SK-N-SH (cell line): ENCODE results near the gene LGR6. TPM values are rescaled to one million over a fixed set of nuclear protein-coding genes. Genes with fewer than 3 reads are reported as not detected.

ENCODE experiments used
- CTCF ChIA-PET: fragments of 300-600, 350-600 bp; formaldehyde crosslinking; extraction: SDS; loops from one replicate; lab custom pipeline; 2021; lab: Yijun Ruan, JAX
- POLR2A ChIA-PET: fragments of 350-600 bp; sonication (Branson Sonifier 250); formaldehyde crosslinking; extraction: SDS; loops from one replicate; lab custom pipeline; 2020; ENCODE audit warnings: antibody characterized with exemption, inconsistent platforms; lab: Yijun Ruan, JAX
- DNase-seq: peaks from one replicate; pipeline ENCODE4 v3.0.0; 2012
- H2AFZ ChIP-seq: fragments of 200-600 bp; sonication (generic); 2 replicates; pipeline ENCODE4 v1.8.1; 2016; ENCODE audit warnings: antibody characterized with exemption, mild to moderate bottlenecking, low read depth
- H3F3A ChIP-seq: fragments of 200-600 bp; sonication (generic); replicated peaks from 2 replicates; pipeline ENCODE3; 2016; ENCODE audit warnings: antibody characterized with exemption, mild to moderate bottlenecking; ENCODE audit not compliant: insufficient read depth
- H3K27ac ChIP-seq, 2 experiments: fragments of 200-500 bp in 1 of 2; fragments of 200-600 bp in 1 of 2; sonication (Bioruptor generic) in 1 of 2; sonication (generic), shearing (Covaris generic) in 1 of 2; 2 replicates each; pipeline versions ENCODE4 v1.5.1 to v1.6.1; 2014 to 2016; ENCODE audit warnings: low read depth in 2 of 2, inconsistent platforms in 1 of 2, low read length in 1 of 2, mild to moderate bottlenecking in 1 of 2, mixed read lengths in 1 of 2
- H3K27me3 ChIP-seq: fragments of 200-600 bp; sonication (generic), shearing (Covaris generic); 2 replicates; pipeline ENCODE4 v1.6.1; 2016; ENCODE audit warnings: mixed run types; ENCODE audit not compliant: insufficient read depth
- H3K36me3 ChIP-seq, 2 experiments: fragments of 200-500 bp in 1 of 2; fragments of 200-600 bp in 1 of 2; sonication (Bioruptor generic) in 1 of 2; sonication (generic) in 1 of 2; replicated peaks in 1 of 2; 2 replicates each; pipeline versions ENCODE3 to v1.5.1; 2014 to 2016; ENCODE audit warnings: low read length in 1 of 2, mild to moderate bottlenecking in 1 of 2; ENCODE audit not compliant: insufficient read depth in 2 of 2, control insufficient read depth in 1 of 2
- H3K4me1 ChIP-seq, 2 experiments: fragments of 200-500 bp in 1 of 2; fragments of 200-600 bp in 1 of 2; sonication (Bioruptor generic) in 1 of 2; sonication (generic), shearing (Covaris generic) in 1 of 2; 2 replicates each; pipeline versions ENCODE4 v1.5.1 to v1.6.1; 2014 to 2016; ENCODE audit warnings: low read depth in 1 of 2, low read length in 1 of 2, mixed run types in 1 of 2; ENCODE audit not compliant: insufficient read depth in 2 of 2, control insufficient read depth in 1 of 2
- H3K4me2 ChIP-seq: fragments of 200-600 bp; sonication (generic), shearing (Covaris generic); 2 replicates; pipeline ENCODE4 v1.6.1; 2017; ENCODE audit warnings: mixed run types
- H3K4me3 ChIP-seq, 2 experiments: fragments of 200-500 bp in 1 of 2; fragments of 200-600 bp in 1 of 2; sonication (Bioruptor generic) in 1 of 2; sonication (generic), shearing (Covaris generic) in 1 of 2; 2 replicates each; pipeline versions ENCODE4 v1.5.1 to v1.8.1; 2014 to 2016; ENCODE audit warnings: low read depth in 2 of 2, inconsistent platforms in 1 of 2, low read length in 1 of 2, mild to moderate bottlenecking in 1 of 2, mixed read lengths in 1 of 2, moderate library complexity in 1 of 2
- H3K79me2 ChIP-seq: fragments of 200-600 bp; sonication (generic); 2 replicates; pipeline ENCODE4 v1.8.1; 2017; ENCODE audit warnings: mild to moderate bottlenecking; ENCODE audit not compliant: insufficient read depth
- H3K9ac ChIP-seq: fragments of 200-600 bp; sonication (generic); 2 replicates; pipeline ENCODE4 v1.6.1; 2017; ENCODE audit warnings: mixed run types
- H3K9me2 ChIP-seq: fragments of 200-600 bp; sonication (generic); 2 replicates; pipeline ENCODE4 v1.6.1; 2017; ENCODE audit warnings: mixed run types
- H3K9me3 ChIP-seq: fragments of 200-600 bp; sonication (generic); 2 replicates; pipeline ENCODE4 v1.6.1; 2017; ENCODE audit warnings: mixed run types, mild to moderate bottlenecking, moderate library complexity
- H4K20me1 ChIP-seq: fragments of 200-600 bp; sonication (generic); 2 replicates; pipeline ENCODE4 v1.6.1; 2017; ENCODE audit warnings: mild to moderate bottlenecking, mixed run types; ENCODE audit not compliant: insufficient read depth
- CHD2 ChIP-seq: fragments of 150-350 bp; IDR thresholded peaks from 2 replicates; pipeline ENCODE4 v1.6.1; 2018; ENCODE audit warnings: low read length; ENCODE audit not compliant: partially characterized antibody
- CTCF ChIP-seq: fragments of 200-600 bp; sonication (generic); IDR thresholded peaks from 2 replicates; pipeline ENCODE4 v1.6.1; 2017; ENCODE audit warnings: antibody characterized with exemption, mild to moderate bottlenecking, moderate library complexity
- ELF1 ChIP-seq: IDR thresholded peaks from 2 replicates; pipeline ENCODE4 v1.4.0; 2012
- GATA2 ChIP-seq: sonication (generic); formaldehyde crosslinking; IDR thresholded peaks from 2 replicates; pipeline ENCODE4 v1.5.0; 2020; ENCODE audit warnings: mild to moderate bottlenecking, missing genetic modification reagents
- IRF3 ChIP-seq: fragments of 150-350 bp; IDR thresholded peaks from 2 replicates; pipeline ENCODE4 v1.6.1; 2016; ENCODE audit warnings: mild to moderate bottlenecking, low read depth, low read length
- JUND ChIP-seq: IDR thresholded peaks from 2 replicates; pipeline ENCODE4 v1.4.0; 2012
- MEF2A ChIP-seq: IDR thresholded peaks from 2 replicates; pipeline ENCODE4 v1.4.0; 2012; ENCODE audit warnings: low read depth, borderline replicate concordance
- MXI1 ChIP-seq: IDR thresholded peaks from 2 replicates; pipeline ENCODE4 v1.6.1; 2012; ENCODE audit warnings: mild to moderate bottlenecking, low read depth, low read length, improper control_type of control experiment
- NFIC ChIP-seq: IDR thresholded peaks from 2 replicates; pipeline ENCODE4 v1.4.0; 2012; ENCODE audit warnings: borderline replicate concordance
- PBX3 ChIP-seq: IDR thresholded peaks from 2 replicates; pipeline ENCODE4; 2012
- RAD21 ChIP-seq: IDR thresholded peaks from 2 replicates; pipeline ENCODE4 v1.6.1; 2012; ENCODE audit warnings: mild to moderate bottlenecking, low read length
- SIN3A ChIP-seq: IDR thresholded peaks from 2 replicates; pipeline ENCODE4 v1.6.1; 2012; ENCODE audit warnings: low read depth, mild to moderate bottlenecking, low read length, moderate library complexity, borderline replicate concordance
- TCF12 ChIP-seq: IDR thresholded peaks from 2 replicates; pipeline ENCODE4 v1.4.0; 2012
- TEAD4 ChIP-seq: IDR thresholded peaks from 2 replicates; pipeline ENCODE4 v1.4.0; 2012; ENCODE audit warnings: mild to moderate bottlenecking, borderline replicate concordance; ENCODE audit not compliant: insufficient read depth
- USF2 ChIP-seq: fragments of 150-350 bp; IDR thresholded peaks from 2 replicates; pipeline ENCODE4 v1.6.1; 2017; ENCODE audit warnings: antibody characterized with exemption, low read length, low read depth, borderline replicate concordance
- YY1 ChIP-seq: IDR thresholded peaks from 2 replicates; pipeline ENCODE4 v1.4.0; 2012; ENCODE audit warnings: low read depth, mild to moderate bottlenecking
- whole genome bisulfite sequencing: methylation state at CpG from one replicate; pipeline ENCODE4 v1.1.6; 2017; ENCODE audit warnings: low lambda C conversion rate; 5-methylcytosine and 5-hydroxymethylcytosine counted together
- polyA plus RNA-seq, 3 experiments: library from polyadenylated mRNA; depleted of rRNA; stranded (reverse); fragments of >200 nt; gene quantifications; 2 replicates each; pipeline ENCODE4 v1.2.3, GENCODE V29; 2012

LGR6 gene
- polyA plus RNA-seq, 1 of the 3 experiments (the other 2 are of a cell fraction), result 0.03 TPM

GRCh38 chr1:202241376-202242079 is 47.9 kb downstream of the LGR6 start:
- Histone ChIP-seq H3K4me1 (peaks cover 11 to 17% of the 10 kb centered on the region in 2 experiments; a peak in 3 of 4 replicates), H3K36me3 (no peaks in the 10 kb centered on the region), H3K27ac (no peak overlapping the region), H3K9me2 (no peaks in the 10 kb centered on the region), H3K4me3 (no peak overlapping the region), H3K9ac (no peak overlapping the region), H3F3A (peaks cover 2% of the 10 kb centered on the region), H3K9me3 (no peaks in the 10 kb centered on the region), H3K79me2 (no peaks in the 10 kb centered on the region), H2AFZ (no peak overlapping the region), H3K27me3 (no peaks in the 10 kb centered on the region), H4K20me1 (no peaks in the 10 kb centered on the region), H3K4me2 (peak overlapping the region; percentile 35; the same call in 1 of the 2 replicates)
- ChIA-PET POLR2A (no interaction called here), CTCF (interaction anchor here (1.0 to 2.2 kb wide), 5 partner anchors 28 to 74 kb away, joined by 3 to 10 read pairs (median 3); no protein-coding TSS in a partner anchor)
- peak; percentile 47 for DNase-seq
- WGBS, result 77% methylated on average over 6 of the region's 6 CpGs
- TF ChIP-seq NFIC, result peak; percentile 53; the same call in 1 of the 2 replicates
- TF ChIP-seq YY1, result no peak
- no peak for TF ChIP-seq SIN3A

GRCh38 chr1:202242080-202242419 is 48.5 kb downstream of the LGR6 start:
- H3F3A ChIP-seq, result no peaks in the 10 kb centered on the region
- no peak for DNase-seq
- no peaks in the 10 kb centered on the region for H4K20me1 ChIP-seq
- no peak overlapping the region for H2AFZ ChIP-seq
- no peaks in the 10 kb centered on the region for H3K79me2 ChIP-seq
- no peak overlapping the region for H3K27ac ChIP-seq
- H3K4me3 ChIP-seq, result no peak overlapping the region
- H3K36me3 ChIP-seq, result no peaks in the 10 kb centered on the region
- H3K4me2 ChIP-seq, result no peak overlapping the region
- 73% methylated on average over 2 of the region's 2 CpGs for WGBS
- H3K9me3 ChIP-seq, result no peaks in the 10 kb centered on the region
- H3K9me2 ChIP-seq, result no peaks in the 10 kb centered on the region
- no peaks in the 10 kb centered on the region for H3K27me3 ChIP-seq
- ChIA-PET POLR2A (no interaction called here), CTCF (interaction anchor here (1.2 to 2.2 kb wide), 4 partner anchors 28 to 74 kb away, joined by 3 to 10 read pairs (median 4); no protein-coding TSS in a partner anchor)
- peaks cover 6 to 14% of the 10 kb centered on the region in 2 experiments; a peak in 3 of 4 replicates for H3K4me1 ChIP-seq
- no peak overlapping the region for H3K9ac ChIP-seq
- TF ChIP-seq PBX3, result no peak
- TF ChIP-seq, all 33 proteins: peak for 0

GRCh38 chr1:202243006-202243405 is 49.4 kb downstream of the LGR6 start:
- Histone ChIP-seq H3F3A (no peaks in the 10 kb centered on the region), H3K4me1 (peaks cover 0 to 15% of the 10 kb centered on the region in 2 experiments; a peak in 2 of 4 replicates), H3K27ac (no peak overlapping the region), H3K79me2 (no peaks in the 10 kb centered on the region), H3K4me2 (no peak overlapping the region), H3K9me3 (no peaks in the 10 kb centered on the region), H3K9ac (no peak overlapping the region), H3K4me3 (no peak overlapping the region), H4K20me1 (no peaks in the 10 kb centered on the region), H3K9me2 (no peaks in the 10 kb centered on the region), H3K27me3 (no peaks in the 10 kb centered on the region), H3K36me3 (no peaks in the 10 kb centered on the region), H2AFZ (no peak overlapping the region)
- ChIA-PET CTCF (interaction anchor here (1.7 kb wide), 1 partner anchor 50 kb away, joined by 5 read pairs; the partner anchor contains the start of gene LGR6), POLR2A (no interaction called here)
- 75% methylated on average over 3 of the region's 3 CpGs for WGBS
- no peak for DNase-seq
- TF ChIP-seq JUND (no peak), USF2 (no peak), GATA2 (CRISPR knock-in tag) (no peak), CHD2 (no peak), MEF2A (no peak), TCF12 (no peak), CTCF (no peak), RAD21 (no peak), TEAD4 (no peak), ELF1 (no peak), IRF3 (no peak), MXI1 (no peak)
